Spleen (tissue), 7 donors: ENCODE data around the gene OXSM.

Experiments
- CTCF ChIP-seq, 11 experiments: fragments of 200-600 bp in 7 of 11; fragments of 450-650 bp in 4 of 11; sonication (generic) in 4 of 11; IDR thresholded peaks in 8 of 11; conservative IDR thresholded peaks in 3 of 11; 1 replicate in 7 of 11; 2 replicates in 4 of 11; pipeline versions ENCODE4 v1.4.0 to v1.8.0; 2016 to 2021; ENCODE audit warnings: antibody characterized with exemption in 11 of 11, inconsistent platforms in 4 of 11, mild to moderate bottlenecking in 1 of 11
- POLR2A ChIP-seq, 3 donors: fragments of 450-650 bp; IDR thresholded peaks; one replicate each; pipeline ENCODE4 v1.5.1; 2017; ENCODE audit warnings: antibody characterized with exemption in 3 of 3, mild to moderate bottlenecking in 1 of 3
- POLR2AphosphoS5 ChIP-seq, 3 donors: sonication (generic); formaldehyde crosslinking; IDR thresholded peaks; one replicate each; pipeline ENCODE4 v1.5.1; 2017; ENCODE audit warnings: antibody characterized with exemption in 3 of 3
- donor health status: DM: no; HTN: no; CAD: no; lungs with moderate emphysema.
- donor health status: DM: no; HTN: no; CAD: no.
- donor health status: DM: no; HTN: no; CAD: no.

DNA sequence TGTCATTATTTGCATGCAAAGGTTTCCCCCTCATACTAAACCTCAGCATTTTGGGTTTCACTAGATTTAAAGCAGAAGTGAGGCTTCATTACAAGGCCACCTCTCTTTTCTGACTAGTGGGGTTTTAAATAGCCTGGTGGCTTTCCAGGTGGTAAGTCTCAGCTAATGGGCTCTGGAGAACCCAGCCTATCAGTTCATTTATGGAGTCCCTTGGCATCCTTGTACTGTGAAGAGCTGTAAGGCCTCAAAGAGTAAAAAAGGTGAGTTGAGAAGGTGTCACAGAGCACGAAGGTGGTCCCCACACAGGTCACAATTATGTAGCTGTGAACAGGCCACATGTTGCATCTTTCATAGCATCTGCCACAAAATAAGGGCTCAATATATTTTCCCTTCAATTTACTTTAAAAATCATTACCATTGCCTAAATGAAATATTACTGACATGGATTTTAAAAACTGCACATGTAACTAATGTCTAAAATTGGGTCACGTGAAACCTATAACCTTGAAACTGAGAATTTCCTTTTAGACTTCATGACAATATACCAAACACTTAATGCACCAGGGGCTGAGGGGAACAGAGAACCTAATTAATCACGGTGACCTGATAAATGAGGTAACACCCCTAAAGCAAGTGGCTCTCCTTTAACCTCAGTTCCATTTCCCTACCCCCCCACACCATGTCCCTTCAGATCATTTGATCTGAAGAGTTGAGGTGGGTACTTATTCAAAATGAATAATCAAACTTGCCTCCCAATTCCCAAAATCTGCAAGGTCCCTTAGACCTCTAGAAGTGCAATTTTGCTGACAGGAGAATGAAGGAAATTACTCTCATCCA, 7.9 kb upstream of the OXSM start:
- TF ChIP-seq CTCF (IDR thresholded peaks at IDR 0.05 in 8 of 11, conservative IDR thresholded peaks at IDR 0.05 in 3 of 11) (no peak), POLR2A (IDR thresholded peaks at IDR 0.05) (peak in 1 of 3 donors; percentile 6), POLR2AphosphoS5 (IDR thresholded peaks at IDR 0.05) (no peak)
